ENCODE measurements around the gene CBL. TPM values are rescaled to one million over a fixed set of nuclear protein-coding genes. Genes with fewer than 3 reads are reported as not detected.

CBL gene
- total and polyA plus RNA-seq, 9 donors, result 3.6 to 17.9 (median 12.3) TPM

GRCh38 chr11:119344291-119345010 is 138.3 kb downstream of the CBL start:
- Histone ChIP-seq H3K4me1 (ENCODE audit: insufficient read depth) (peaks cover under 1% of the 10 kb centered on the region), H3K4me3 (no peak overlapping the region), H3K36me3 (no peaks in the 10 kb centered on the region), H3K27me3 (no peaks in the 10 kb centered on the region), H3K9me3 (no peaks in the 10 kb centered on the region), H3K27ac (no peak overlapping the region)
- intact Hi-C loops (cut with DNase I), result no loop called here
- no peak for DNase-seq
- no peak for TF ChIP-seq EP300 (IDR thresholded peaks at IDR 0.05)
- TF ChIP-seq POLR2A (IDR thresholded peaks at IDR 0.05), result no peak
- TF ChIP-seq, protein P1, sequence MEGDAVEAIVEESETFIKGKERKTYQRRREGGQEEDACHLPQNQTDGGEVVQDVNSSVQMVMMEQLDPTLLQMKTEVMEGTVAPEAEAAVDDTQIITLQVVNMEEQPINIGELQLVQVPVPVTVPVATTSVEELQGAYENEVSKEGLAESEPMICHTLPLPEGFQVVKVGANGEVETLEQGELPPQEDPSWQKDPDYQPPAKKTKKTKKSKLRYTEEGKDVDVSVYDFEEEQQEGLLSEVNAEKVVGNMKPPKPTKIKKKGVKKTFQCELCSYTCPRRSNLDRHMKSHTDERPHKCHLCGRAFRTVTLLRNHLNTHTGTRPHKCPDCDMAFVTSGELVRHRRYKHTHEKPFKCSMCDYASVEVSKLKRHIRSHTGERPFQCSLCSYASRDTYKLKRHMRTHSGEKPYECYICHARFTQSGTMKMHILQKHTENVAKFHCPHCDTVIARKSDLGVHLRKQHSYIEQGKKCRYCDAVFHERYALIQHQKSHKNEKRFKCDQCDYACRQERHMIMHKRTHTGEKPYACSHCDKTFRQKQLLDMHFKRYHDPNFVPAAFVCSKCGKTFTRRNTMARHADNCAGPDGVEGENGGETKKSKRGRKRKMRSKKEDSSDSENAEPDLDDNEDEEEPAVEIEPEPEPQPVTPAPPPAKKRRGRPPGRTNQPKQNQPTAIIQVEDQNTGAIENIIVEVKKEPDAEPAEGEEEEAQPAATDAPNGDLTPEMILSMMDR (IDR thresholded peaks at IDR 0.05), result no peak
- WGBS, 3 donors, result 73 to 82% (median 76%) methylated on average over 13 to 14 of the region's 14 CpGs

- Histone ChIP-seq H3K36me3 (no peaks in the 10 kb centered on the region), H3K27ac (no peak overlapping the region), H3K4me1 (ENCODE audit: insufficient read depth) (no peaks in the 10 kb centered on the region), H3K27me3 (no peaks in the 10 kb centered on the region), H3K9me3 (no peaks in the 10 kb centered on the region), H3K4me3 (no peak overlapping the region)
- no peak for DNase-seq
- WGBS, 3 donors, result 79 to 86% (median 81%) methylated on average over 12 of the region's 12 CpGs
- intact Hi-C loops (cut with DNase I), result no loop called here
- TF ChIP-seq POLR2A (IDR thresholded peaks at IDR 0.05) (no peak), EP300 (IDR thresholded peaks at IDR 0.05) (no peak)
- TF ChIP-seq, protein P1 (IDR thresholded peaks at IDR 0.05), result no peak
Measured at GRCh38 chr11:119345685-119346084, 139.5 kb downstream of the CBL start.

DNA sequence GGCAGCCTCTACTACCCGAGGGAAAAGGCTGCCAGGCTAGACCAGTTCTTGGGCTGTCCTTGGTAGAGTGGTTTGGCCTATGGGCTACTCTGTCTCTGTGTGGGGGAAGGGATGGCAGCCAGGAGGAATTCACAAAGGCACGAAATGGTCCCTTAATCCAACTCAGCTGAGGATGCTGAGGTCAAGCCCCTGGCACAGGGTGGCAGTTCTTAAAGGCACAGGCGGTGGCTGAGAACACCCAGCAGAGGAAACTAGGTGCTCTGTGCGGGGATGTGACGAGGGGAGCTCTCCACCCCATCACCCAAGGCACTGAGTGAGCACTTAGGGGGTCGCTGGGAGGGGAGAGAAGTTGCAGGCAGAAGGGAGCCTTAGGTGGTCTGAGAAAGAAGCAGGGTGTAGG is 140.5 kb downstream of the CBL start, which contains the start of gene MFRP:
Gene MFRP (minus strand): TSS at position 101 of the 400 bp plus-strand sequence. CDS start 192 bp downstream, outside the sequence.
- WGBS, 3 donors, result 50 to 57% (median 51%) methylated on average over 6 of the region's 6 CpGs
- Histone ChIP-seq H3K9me3 (no peaks in the 10 kb centered on the region), H3K27me3 (no peaks in the 10 kb centered on the region), H3K4me1 (ENCODE audit: insufficient read depth) (peaks cover 1% of the 10 kb centered on the region), H3K27ac (no peak within 1 kb of the TSS), H3K36me3 (no peaks in the 10 kb centered on the region), H3K4me3 (no peak within 1 kb of the TSS)
- TF ChIP-seq EP300 (IDR thresholded peaks at IDR 0.05), result no peak
- no peak for TF ChIP-seq POLR2A (IDR thresholded peaks at IDR 0.05)
- TF ChIP-seq, protein P1 (IDR thresholded peaks at IDR 0.05), result no peak
- intact Hi-C loops (cut with DNase I), result no loop called here
- no peak for DNase-seq

GRCh38 chr11:119347242-119347641 is 141.1 kb downstream of the CBL start:
- intact Hi-C loops (cut with DNase I), result no loop called here
- H3K27ac ChIP-seq, result no peak overlapping the region
- 69 to 79% (median 72%) methylated on average over 2 of the region's 2 CpGs for WGBS, 3 donors

More at GRCh38 chr11:119347242-119347641, 141.1 kb downstream of the CBL start:
- H3K4me3 ChIP-seq, result no peak overlapping the region
- H3K9me3 ChIP-seq, result no peaks in the 10 kb centered on the region
- H3K36me3 ChIP-seq, result no peaks in the 10 kb centered on the region
- DNase-seq, result no peak
- TF ChIP-seq EP300 (IDR thresholded peaks at IDR 0.05) (no peak), POLR2A (IDR thresholded peaks at IDR 0.05) (no peak)
- TF ChIP-seq, protein P1 (IDR thresholded peaks at IDR 0.05), result no peak
- no peaks in the 10 kb centered on the region for H3K27me3 ChIP-seq
- peaks cover 1% of the 10 kb centered on the region for H3K4me1 ChIP-seq (ENCODE audit: insufficient read depth)
